Epidermal melanocyte (primary cell): ENCODE results near the gene LARP6.
"Not testable (repeated sequence)": the region's sequence is repeated elsewhere in the genome, so short reads cannot be mapped to it uniquely, and the experiment has no call there.

Source experiments
- DNase-seq: peaks from one replicate; pipeline ENCODE4 v3.0.0; 2011; ENCODE audit warnings: low spot score; ENCODE audit not compliant: insufficient read length

The LARP6 gene

DNA sequence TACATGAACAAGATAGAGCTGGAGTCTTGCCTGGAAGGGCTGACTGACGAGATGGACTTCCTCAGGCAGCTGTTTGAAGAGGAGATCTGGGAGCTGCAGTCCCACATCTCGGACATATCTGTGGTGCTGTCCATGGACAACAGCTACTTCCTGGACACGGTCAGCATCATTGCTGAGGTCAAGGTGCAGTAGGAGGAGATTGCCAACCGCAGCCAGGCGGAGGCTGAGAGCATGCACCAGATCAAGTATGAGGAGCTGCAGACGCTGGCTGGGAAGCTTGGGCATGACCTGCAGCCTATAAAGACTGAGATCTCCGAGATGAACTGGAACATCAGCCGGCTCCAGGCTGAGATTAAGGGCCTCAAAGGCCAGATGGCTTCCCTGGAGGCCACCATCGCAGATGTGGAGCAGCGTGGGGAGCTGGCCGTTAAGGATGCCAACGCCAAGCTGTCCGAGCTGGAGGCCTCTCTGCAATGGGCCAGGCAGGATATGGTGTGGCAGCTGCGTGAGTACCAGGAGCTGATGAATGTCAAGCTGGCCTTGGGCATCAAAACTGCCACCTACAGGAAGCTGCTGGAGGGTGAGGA lies 5.5 kb upstream of the LARP6 start:
- DNase-seq = no peak

DNA sequence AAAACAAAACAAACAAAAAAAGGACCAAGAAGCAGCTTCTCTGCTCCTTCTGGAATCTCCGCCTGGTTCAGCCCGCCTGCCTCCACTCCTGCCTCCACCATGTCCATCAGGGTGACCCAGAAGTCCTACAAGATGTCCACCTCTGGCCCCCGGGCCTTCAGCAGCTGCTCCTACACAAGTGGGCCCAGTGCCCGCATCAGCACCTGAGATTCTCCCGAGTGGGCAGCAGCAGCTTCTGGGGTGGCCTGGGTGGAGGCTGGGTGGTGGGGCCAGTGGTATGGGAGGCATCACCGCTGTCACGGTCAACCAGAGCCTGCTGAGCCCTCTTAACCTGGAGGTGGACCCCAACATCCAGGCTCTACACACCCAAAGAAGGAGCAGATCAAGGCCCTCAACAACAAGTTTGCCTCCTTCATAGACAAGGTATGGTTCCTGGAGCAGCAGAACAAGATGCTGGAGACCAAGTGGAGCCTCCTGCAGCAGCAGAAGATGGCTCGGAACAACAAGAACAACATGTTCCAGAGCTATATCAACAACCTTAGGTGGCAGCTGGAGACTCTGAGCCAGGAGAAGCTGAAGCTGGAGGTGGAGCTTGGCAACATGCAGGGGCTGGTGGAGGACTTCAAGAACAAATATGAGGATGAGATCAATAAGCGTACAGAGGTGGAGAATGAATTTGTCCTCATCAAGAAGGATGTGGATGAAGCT lies 4.8 kb upstream of the LARP6 start:
- DNase-seq = not testable (repeated sequence)

DNA sequence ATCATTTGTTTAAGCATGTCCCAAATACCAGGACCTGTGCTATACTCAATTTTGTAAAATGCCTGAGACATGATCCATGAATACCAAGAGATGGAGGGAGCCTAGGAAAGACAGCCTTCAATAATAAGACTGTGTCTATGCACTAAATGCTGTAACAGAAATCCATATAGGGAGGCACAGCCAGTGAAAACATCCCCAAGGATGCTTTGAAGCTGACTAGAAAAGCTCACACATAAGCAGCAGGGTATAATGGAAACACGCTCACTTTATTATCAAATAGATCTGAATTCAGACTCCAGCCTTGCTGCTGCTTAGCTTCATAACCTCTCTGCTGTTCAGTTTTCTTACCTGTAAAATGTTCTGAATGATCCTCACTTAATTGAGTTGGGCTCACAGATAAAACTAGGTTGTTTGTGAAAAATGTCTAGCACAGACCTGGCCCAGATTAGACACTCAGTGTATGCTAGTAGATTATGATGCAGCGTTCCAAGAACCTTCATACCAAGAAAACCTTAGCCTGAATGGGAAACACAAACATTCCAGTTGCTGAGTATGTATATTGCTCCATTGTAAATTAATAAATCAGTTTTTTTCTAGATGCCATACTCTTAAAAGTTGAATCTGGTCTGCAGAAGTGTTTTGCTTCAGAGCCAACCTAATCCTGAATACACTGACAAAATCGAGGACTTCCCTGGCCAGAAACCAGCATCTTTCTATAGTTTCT lies 3.8 kb upstream of the LARP6 start:
- no peak for DNase-seq

DNA sequence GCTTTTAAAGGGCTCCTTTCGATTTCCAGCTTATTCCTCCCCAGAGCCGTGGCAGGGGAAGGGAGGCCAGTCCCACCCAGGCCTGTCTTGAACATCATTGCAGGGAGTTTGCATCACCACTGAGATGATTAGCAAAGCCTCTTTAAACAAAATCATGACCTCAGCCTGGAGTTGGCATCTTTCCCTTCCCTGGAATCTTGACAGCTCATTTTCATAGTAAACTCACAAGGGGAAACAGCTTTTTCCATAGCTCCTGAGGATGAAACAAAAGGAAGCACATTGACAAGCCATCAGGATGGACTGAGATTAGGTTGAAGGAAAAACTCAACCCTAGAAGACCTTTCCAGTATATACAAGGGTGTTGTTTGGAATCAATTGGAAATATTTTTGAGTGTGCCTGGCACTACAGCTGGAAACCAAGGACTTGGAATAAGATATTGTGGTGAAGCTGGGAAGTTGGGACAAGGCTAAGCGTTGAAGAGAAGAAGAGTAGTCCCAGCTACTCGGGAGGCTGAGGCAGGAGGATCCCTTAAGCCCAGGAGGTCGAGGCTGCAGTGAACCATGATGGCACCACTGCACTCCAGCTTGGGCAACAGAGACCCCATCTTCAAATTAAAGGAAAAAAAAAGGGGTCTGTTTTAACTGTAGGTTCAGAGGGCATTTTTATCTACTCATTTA lies 3.1 kb upstream of the LARP6 start:
- DNase-seq = peak; percentile 62

DNA sequence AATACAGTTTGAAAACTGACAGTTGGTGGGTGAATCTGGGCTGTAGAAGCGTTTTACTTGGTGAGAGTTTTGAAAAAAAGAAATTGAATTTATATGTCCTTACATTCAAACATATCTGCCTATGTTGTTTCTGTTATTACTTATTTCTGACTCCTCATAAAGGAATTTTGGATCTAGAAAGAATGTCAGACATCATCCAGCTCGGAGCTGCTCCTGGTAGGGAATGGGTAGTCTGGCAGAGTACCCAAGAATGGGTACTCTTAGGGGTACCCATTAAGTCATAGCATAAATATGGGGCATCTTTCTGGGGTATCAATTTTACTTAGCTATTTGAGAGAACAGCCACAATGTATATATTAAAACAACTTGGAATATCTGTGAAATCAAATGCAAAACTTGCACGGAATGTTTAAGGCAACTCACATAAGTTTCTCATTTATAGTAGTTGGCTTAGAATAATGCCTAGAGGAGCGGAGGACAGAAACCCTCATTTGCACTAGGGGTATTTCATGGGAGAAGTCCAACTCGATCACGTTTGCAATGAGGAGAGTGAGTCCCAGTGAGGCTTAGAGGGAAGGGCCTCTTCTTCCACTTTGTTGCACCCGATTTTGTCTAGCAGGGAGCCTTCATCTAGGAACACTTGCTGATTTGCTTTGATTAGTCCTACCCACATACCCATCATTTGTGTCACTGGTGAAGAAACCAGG lies 2.4 kb upstream of the LARP6 start:
- DNase-seq = no peak

DNA sequence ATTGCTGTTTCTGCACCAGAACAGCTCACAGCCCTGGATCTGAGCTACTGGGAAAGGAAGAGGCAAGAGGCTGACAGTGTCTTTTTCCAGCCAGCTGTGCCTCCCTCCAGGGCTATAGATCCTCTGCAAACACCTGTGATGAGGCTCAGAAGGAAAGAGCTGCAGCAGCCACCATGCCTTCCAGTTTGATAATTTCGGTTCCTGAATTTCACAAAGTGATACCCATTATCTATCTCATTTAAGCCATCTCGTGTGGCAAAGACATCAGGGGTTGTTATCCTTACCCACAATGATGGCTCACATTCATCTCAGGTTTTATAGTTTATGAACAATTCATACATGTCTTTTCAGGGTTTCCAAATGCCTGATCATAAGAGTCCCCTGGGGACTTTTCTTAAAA lies 1.8 kb upstream of the LARP6 start:
- no peak for DNase-seq

DNA sequence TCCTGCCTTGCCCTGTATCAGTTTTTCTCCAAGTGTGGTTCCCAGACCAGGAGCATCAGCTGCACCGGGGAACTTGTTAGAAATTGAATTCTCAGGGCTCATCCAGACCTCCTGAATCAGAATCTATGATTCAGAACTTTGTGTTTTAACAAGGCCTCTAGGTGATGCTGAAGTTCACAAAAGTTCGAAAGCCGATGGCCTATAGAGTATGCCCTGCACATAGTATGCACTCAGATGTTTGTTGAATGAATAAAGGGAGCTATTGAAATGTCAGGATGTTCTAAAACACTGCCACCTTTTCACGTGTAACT lies 664 bp upstream of the LARP6 start:
- no peak for DNase-seq

DNA sequence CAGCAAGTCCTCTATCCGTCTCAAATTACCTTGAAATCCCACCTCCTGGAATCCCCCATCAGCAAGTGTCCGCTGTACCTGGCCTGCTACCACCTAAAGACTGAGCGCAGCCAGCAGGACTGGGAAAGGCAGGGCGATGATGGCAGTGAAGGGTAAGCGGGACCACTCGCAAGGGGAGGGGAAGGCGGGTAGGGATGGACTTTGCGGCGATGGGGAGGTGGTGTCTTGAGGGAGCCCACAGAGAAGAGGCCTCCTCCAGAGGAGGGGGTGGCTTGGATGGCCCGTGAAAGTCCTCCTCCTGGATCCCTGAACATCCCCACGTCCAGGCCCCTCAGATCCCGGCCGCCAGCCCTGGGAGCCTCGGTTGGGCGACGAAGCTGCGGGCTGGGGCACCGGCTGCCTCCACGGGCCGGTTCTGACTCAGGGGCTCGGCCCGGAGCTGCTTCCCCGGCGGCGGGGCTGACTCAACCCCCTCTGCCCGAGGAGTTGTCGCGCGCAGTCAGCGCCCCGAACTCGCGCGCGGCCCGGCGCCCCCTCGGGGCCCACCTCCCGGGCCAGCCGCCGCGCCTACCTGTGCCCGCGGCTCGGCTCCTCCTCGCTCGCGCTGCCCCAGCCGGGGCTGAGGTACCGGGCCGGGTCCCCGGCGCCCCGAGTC lies 512 bp downstream of the LARP6 start:
- no peak for DNase-seq

DNA sequence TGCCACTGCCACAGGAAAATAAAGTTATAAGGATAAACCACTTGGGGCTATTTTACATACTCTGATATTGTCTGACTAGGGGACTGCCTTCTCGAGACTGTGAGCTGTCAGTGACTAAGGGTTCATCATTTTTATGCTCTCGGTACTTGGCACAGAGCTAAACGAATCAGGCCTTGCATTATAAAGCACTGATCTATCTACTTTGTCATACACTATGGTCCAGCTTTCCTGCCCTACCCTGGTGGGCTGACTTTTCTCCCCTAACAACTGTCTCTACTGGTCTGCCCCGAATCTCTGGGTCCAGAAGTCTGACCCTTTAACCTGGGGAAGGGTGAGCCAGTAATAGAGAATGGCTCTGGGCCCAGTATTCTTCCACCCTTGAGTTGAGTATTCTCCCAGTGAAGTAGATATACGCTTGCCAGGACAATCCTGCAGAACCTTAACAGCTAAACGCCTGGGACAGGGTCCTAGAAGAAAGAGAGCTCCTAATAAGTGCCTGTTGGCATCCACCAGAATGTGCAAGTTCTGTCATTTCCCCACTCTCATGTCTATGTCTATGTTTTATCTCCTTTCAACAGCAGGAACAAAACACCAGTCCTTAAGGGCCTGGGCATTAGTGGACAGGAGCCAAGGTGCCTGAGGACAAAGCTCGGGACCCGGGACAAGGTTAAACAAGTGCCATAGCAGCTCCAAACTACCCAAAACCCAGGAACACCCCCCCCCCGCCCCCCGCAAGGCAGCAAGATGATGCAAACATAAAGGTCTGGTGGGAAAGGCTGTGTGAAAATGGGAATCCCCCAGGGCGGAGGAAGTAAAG lies 1.2 kb downstream of the LARP6 start:
- no peak for DNase-seq

DNA sequence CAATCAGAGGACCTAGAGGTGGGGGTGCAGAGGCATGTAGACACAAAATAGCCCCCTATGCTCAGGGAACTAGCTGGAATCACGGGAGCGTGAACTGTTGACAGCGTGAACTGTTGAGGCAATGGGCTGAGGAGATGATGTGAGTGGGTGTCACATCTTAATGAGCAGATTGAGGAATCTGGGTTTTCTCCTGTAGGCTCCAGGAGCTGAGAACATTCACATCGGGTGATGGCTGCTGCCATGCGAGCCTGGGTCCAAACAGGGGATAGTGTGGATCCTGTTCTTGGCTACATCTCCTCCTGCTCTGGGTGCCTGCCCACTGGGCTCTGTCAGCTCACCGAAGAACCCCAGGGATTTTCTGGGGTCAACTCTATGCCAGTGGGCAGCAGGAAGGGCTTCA lies 2.1 kb downstream of the LARP6 start:
- DNase-seq = no peak

DNA sequence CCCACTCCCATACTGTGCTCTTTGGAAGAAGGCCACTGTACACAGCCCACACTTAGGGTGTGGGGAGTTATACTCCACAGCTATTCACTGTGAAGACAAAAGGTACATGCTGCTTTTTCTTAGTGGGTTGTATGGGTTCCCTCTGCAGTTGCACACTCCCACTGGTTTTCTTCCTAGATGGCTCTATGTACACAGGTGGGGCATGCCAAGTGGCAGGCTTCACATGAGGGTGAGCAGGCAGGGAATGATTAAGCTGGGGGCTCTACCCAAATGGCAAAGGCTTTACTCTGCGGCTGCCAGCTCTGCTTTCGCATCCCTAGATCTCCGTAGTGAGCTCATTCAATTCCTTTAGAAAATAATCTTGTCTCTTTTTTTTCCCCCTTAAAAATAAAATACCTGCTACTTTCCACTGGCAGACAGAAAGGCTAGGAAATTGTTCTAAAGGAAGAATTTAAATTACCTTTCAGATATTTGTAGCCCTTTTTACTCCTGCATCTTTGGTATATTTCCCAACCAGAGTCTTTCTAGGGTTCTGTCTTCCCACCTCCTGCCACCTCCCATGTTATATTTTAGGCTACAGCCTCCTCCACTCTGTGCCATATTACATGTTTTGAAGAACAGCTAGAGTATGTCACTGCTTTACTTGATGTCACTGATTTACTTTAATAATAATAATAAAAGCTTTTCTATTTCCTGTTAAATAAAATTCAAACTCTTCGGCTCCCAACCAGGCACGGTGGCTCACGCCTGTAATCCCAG lies 8.2 kb downstream of the LARP6 start:
- no peak for DNase-seq

DNA sequence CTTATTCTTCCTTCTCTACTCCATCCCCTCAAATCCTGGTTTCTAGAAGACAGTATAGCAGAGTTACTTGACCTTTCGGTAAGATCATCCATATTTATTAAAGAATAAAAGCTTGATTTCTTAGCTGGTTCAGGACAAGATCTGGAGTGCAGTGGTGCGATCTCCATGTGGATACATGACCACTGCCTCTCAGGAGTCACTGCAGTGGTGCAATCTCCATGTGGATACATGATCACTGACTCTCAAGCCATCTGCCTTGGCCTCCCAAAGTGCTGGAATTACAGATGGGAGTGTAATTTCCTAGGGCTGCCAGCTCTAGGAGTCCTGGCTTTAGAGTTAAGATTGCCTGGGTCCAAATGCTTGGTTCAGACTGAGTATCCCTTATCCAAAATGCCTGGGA lies 16.5 kb downstream of the LARP6 start:
- DNase-seq = no peak

DNA sequence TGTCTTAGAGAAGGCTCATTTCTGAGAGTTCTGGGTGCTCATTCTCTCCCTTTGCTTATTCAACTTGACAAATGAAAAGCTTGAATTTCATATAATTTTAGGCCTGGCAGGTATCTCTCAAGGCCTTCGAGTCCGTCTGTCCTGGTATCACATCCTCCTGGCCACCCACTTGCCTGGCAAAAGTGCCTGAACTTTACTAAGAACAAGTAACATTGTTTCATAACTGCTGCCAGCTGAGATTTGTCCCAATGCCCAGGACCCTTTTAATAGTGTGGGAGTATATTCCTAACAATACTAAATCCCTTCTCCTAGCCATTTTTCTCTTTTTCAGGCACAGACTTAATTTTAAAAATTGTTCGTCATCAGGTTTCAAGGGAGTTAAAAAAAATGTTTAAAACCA lies 18.1 kb downstream of the LARP6 start:
- DNase-seq = no peak

DNA sequence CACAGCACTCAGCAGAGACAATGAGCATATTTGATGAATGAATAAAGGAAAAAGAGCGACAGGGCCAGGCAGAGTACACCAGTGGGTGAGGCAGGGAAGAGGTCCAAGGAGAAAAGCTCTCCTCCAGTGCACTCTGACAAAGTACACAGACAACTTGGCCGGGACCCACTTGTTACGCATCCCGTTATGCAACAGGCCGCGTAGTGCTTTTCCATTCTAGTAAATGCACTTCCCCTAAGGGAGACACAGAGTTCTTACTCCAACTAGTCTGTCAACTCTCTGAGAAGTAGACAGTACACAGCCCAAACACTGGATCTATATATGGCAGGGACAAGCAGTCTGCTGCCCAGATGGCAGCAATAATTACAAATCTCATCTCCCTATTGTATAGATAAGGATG lies 18.5 kb downstream of the LARP6 start:
- DNase-seq = no peak

DNA sequence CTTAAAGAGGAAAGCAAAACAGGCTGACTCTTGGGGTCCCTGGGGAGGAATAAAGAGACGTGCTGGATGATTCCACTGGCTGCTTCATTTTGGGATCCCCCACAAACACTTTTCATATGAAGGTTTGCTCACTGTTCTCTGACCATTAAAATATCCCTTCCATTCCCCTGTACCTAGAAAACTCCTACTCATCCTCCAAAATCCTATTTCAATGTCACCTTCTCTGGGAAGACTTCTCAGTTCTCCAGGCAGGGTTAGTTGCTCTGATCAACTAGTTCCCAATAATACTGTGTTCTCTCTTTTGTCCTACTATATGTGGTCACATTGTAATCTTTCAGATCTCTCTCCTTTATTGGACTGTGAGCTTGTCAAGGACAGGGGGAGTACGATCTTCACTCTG lies 19.0 kb downstream of the LARP6 start:
- DNase-seq = no peak

DNA sequence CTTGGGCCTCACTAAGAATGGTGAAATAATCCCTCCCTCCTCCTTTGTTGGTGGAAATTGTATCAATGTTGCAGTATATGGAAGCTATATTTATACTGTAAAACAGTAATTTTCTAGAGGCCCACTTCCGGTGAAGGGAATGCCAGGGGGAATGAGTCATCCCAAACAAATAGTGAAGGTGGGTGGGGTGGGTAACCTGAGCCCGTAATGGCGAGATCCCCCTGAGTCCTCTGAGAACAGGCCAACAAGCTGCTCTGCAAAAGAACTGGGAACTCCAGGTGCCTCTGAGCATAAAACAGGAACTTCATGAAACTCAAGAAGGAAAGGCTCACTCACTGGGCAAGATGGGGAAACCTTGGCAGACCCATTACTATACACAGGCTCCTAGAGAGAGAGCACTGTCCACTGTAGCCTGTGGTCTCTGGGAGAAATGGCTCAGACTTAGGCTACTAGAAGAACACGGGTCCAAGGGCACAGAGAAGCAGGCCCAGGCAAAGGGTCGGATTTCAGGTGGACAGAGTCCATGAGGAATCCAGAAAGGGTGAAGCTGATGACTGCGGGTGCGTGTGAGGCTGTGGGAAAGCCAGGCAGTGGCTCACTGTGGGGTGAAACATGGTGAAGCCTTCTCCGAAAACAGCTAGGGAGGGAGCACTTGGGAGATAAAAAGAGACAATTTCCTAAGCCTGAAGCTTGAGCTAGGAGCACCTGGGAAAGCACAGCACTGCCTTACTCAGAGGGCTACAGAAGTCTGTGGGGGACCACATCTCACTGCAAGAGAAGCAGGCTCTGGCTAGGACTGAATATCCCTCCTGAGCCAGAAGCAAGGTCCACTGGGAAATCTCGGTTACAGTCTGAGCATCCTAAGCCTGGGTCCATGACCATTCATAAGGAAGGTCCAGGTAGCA lies 19.8 kb downstream of the LARP6 start:
- no peak for DNase-seq

DNA sequence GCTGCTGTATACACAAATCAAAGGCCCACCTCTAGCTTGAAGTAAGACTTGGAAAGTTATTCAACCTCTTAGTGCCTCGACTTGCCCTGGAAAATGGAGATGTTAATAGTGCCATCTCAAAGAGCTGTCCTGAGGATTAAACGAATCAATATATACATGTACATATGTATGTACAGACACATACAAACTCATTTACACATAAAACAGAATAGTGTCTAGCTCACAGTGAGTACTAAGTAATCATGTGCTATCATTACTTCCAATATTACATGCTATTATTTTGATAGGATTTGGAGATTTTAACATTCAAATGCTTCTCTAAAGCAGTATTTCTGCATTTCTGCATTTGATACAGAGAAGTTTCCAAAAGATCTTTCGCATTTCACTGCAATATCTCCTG lies 20.5 kb downstream of the LARP6 start:
- no peak for DNase-seq

DNA sequence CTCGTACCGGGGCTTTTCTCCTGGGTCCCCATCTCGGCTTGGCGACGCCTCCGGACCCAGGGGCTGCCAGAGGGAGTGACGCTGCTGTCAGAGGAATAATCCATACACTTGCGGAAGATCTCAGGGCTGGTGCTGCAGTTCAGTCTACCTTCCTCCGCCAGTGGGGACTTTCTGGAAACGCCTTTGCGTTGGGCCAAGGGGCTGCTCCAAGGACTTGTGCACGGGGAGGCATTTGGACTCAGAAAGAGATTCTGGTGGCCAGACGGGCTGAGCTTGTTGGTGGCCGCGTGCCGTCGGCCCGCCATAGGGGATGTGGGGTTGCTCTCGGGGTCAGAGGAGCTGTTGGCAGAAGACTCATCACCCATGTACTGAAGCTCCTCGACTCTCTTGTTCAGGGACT lies 21.8 kb downstream of the LARP6 start:
- no peak for DNase-seq
